Fibroblast of the aortic adventitia (primary cell): Measurements from ENCODE around the gene NPLOC4. TPM values are rescaled to one million over a fixed set of nuclear protein-coding genes. Genes with fewer than 3 reads are reported as not detected.

Experiments
- DNase-seq: peaks from one replicate; pipeline ENCODE4 v3.0.0-alpha.2; 2010; ENCODE audit warnings: low read depth
- H3K4me3 ChIP-seq: 2 replicates; pipeline ENCODE4 v1.5.1; 2011; ENCODE audit warnings: low read depth, mild to moderate bottlenecking, control low read depth, low read length, moderate library complexity
- total RNA-seq: library from RNA; depleted of rRNA; stranded (reverse); fragments of >200 nt; gene quantifications from 2 replicates; pipeline ENCODE4 v1.2.3, GENCODE V29; 2012; ENCODE audit warnings: low replicate concordance
- TF ChIP-seq, protein P1 (sequence below): IDR thresholded peaks from 2 replicates; pipeline ENCODE4 v1.5.1; 2011; ENCODE audit warnings: mild to moderate bottlenecking, low read length, control low read depth, inconsistent platforms; ENCODE audit not compliant: insufficient read depth

NPLOC4 gene
- total RNA-seq, 1 donor = 60.3 TPM

DNA sequence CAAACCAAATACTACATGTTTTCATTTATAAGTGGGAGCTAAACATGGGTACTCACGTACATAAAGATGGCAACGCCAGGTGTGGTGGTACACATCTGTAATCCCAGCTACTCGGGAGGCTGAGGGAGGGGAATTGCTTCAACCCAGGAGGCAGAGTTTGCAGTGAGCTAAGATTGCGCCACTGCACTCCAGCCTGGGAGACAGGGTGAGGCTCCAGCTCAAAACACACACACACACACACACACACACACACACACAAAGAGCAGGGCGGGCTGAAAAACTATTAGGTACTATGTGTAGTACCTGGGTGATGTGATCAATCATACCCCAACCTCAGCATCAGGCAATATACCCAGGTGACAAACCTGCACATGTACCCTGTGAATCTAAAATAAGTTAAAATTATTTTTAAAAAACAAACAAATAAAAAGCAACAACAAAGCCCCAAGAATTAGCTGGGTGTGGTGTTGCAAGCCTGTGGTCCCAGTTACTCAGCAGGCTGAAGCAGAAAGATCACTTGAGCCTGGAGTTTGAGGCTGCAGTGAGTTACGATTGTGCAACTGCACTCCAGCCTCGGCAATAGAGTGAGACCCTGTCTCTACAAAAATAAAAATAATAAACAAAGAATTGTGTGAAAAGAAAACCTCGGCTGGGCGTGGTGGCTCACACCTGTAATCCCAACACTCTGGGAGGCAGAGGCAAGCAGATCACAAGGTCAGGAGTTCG is 72.9 kb downstream of the NPLOC4 start:
- DNase-seq = peak; percentile 78
- TF ChIP-seq, protein P1, sequence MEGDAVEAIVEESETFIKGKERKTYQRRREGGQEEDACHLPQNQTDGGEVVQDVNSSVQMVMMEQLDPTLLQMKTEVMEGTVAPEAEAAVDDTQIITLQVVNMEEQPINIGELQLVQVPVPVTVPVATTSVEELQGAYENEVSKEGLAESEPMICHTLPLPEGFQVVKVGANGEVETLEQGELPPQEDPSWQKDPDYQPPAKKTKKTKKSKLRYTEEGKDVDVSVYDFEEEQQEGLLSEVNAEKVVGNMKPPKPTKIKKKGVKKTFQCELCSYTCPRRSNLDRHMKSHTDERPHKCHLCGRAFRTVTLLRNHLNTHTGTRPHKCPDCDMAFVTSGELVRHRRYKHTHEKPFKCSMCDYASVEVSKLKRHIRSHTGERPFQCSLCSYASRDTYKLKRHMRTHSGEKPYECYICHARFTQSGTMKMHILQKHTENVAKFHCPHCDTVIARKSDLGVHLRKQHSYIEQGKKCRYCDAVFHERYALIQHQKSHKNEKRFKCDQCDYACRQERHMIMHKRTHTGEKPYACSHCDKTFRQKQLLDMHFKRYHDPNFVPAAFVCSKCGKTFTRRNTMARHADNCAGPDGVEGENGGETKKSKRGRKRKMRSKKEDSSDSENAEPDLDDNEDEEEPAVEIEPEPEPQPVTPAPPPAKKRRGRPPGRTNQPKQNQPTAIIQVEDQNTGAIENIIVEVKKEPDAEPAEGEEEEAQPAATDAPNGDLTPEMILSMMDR = no peak
- H3K4me3 ChIP-seq = no peak overlapping the region

DNA sequence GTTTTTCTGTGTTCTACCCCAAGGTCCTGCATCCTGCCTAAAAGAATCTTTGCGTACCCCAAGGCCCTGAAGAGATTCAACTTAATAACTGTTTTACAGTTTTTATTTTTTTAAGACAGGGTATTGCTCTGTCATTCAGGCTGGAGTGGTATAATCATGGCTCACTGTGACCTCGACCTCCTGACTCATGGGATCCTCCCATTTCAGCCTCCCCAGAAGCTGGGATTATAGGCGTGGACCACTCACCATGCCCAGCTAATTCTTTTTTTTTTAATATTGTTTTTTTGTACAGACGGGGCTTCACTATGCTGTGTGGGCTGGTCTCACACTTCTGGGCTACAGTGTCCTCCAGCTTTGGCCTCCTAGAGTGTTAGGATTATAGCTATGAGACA is 75.4 kb downstream of the NPLOC4 start:
- TF ChIP-seq, protein P1 = no peak
- DNase-seq = peak; percentile 56
- no peak overlapping the region for H3K4me3 ChIP-seq

DNA sequence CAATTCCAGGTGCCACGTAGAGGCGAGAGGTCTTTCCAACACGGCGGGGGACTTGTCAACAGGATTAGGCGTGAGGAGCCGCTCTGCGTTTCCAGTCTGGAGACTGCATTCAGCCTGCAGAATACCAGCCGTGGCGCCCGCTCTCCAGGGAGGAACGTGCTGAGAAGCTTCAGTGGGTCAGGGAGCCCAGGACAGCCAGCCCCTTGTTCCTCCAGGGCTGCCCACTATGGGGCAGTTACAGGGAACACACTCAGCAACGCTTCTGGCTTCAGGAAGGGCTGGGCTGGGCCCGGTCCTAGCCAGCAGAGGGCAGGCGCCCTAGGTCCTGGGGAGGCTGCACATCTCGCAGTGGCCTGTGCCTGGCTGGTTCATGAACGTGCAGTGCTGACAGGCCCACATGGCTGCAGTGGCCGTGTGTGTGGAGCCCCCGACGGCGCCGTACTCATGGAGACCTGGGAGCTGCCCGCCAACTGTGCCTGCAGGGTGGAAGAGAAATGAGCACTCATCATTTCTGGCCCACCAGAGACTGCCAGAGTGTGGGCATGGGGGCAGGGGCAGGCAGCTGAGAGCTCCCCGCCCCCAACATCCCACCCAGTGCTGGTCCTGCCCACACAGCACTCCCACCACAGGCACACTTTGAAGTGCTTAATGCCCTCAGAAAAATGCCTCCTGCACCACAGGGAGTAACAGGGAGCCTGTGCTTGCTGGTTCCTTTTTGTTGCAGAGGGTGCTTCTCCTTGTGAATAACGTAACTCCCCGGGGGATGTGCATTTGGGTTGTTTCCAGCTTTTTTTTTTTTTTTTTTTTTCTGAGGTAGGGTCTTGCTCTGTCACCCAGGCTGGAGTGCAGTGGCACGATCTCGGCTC is 77.7 kb downstream of the NPLOC4 start:
- no peak overlapping the region for H3K4me3 ChIP-seq
- no peak for DNase-seq
- TF ChIP-seq, protein P1 = peak; percentile 38

DNA sequence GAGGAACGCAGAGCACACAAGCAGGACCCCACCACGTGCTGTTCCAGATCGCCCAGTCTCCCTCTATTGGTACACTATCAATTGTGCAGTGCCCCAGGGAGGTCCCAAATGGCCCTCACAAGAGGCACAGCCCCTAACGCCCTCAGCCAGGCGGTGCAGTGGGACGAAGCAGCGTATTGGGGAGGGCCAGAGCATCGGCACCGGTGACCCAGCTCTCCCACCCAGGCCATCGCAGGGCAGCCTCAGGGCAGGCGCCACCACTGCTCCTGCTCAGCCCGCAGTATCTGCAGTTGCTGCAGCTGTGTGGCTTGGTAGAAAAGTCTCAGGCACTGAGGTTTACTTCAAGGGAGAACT is 78.8 kb downstream of the NPLOC4 start:
- no peak for DNase-seq
- H3K4me3 ChIP-seq = no peak overlapping the region
- TF ChIP-seq, protein P1 = no peak

DNA sequence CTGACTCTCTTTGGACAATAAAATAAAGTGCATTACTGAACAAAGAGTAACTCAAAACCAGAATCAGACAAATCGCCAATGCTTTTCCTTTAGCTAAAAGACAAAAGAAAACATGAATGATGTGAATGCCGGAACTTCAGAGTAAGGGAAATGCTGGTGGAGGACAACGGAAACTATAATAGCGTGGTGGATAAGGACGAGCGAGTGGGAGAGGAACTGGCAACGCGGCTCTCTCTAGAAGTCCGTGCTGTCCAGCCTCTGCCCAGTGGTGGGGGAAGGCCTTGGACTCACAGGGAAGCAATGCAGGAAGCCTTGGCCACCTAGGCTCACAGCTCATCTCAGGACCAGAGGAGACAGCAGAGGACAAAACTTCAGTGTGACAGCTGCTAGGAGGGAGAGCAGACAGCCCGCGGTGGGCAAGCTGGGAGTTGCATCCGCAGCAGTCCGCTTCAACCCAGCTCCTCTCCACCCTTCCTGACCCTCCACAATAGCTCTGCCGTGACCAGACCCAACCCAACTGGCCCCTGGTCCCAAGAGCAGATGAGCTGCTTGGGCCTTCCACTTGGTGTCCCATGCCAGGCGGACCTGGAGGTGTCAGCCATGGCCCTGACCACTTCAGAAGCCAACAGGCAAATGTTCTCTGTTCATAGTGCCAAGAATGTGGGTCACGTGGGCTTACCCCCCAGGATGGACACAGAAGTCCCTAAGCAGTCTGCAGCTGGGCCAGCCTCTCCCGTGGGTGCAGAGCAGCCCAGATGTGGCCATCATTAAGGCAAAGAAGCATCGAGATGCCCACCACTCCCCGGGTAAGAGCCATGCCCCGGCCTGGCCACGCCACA is 79.4 kb downstream of the NPLOC4 start:
- TF ChIP-seq, protein P1 = no peak

DNA sequence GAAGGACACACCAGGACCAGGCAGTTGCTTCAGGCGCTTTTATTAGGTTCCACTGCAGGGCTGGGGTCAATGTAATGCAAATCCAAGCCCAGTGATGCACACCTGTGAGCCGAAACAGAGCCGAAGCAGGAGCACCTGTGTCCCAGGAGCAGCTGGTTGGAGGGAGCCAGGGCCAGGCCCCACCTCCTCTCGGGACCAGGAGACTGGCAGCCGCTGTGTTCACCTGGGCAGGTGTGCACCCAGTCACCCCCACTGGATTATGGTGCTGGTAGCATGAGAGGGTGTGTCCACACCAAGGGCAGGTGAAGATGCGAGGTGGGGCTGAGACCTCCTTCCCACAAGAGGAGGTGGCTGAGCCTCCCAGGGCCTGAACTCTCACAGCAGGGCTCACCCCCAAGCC is 80.0 kb downstream of the NPLOC4 start:
- no peak overlapping the region for H3K4me3 ChIP-seq
- TF ChIP-seq, protein P1 = no peak
- DNase-seq = no peak

More for the DNA sequence above, 79.4 kb downstream of the NPLOC4 start:
- DNase-seq = no peak
- no peak overlapping the region for H3K4me3 ChIP-seq
